ENCODE measurements around the gene MACC1. TPM values are rescaled to one million over a fixed set of nuclear protein-coding genes. Genes with fewer than 3 reads are reported as not detected.
"Not testable (repeated sequence)": the region's sequence is repeated elsewhere in the genome, so short reads cannot be mapped to it uniquely, and the experiment has no call there.

Gene MACC1
- total RNA-seq, 1 experiment from 2014 or later: 7.9 TPM

DNA sequence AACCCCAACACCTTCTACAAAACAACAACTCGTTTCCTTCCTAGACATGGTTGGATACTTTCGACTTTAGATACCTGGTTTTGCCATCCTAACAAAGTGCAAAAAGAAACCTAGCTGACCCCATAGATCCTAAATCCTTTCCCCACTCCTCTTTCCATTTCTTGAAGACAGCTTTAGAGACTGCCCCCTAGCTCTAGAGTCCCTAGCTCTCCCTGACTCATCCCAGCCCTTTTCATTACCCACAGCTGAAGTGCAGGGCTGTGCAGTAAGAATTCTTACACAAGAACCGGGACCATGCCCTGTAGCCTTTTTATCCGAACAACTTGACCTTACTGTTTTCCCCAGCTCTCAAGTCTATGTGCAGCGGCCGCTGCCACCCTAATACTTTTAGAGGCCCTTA, 93.1 kb downstream of the MACC1 start:
- intact Hi-C loops (cut with micrococcal nuclease): not testable (repeated sequence)

DNA sequence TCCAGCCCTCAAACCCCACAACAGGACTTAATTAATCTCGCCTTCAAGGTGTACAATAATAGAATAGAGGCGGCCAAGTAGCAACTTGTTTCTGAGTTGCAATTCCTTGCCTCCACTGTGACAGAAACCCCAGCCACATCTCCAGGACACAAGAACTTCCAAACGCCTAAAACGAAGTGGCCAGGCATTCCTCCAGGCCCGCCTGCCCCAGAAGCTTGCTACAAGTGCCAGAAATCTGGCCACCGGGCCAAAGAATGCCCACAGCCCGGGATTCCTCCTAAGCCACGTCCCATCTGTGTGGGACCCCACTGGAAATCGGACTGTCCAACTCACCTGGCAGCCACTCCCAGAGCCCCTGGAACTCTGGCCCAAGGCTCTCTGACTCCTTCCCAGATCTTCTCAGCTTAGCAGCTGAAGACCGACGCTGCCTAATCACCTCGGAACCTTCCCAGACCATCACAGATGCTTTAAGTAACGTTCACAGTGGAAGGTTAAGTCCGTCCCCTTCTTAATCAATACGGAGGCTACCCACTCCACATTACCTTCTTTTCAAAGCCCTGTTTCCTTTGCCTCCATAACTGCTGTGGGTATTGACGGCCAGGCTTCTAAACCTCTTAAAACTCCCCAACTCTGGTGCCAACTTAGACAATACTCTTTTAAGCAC, 94.4 kb downstream of the MACC1 start:
- CTCF ChIA-PET; H4K20me1 ChIP-seq (ENCODE audit: low read length); H3K79me2 ChIP-seq (ENCODE audit: low read length); H3K4me3 ChIP-seq (ENCODE audit: low read length); H3K4me2 ChIP-seq (ENCODE audit: low read length); H3K36me3 ChIP-seq (ENCODE audit: low read depth, low read length); H3F3A ChIP-seq (ENCODE audit: low read length, unreplicated experiment); H3K27me3 ChIP-seq (ENCODE audit: low read length); H3K4me1 ChIP-seq (ENCODE audit: insufficient read depth, low read length); ATAC-seq; H3K27ac ChIP-seq (ENCODE audit: low read length); intact Hi-C loops (cut with micrococcal nuclease); H2AFZ ChIP-seq (ENCODE audit: low read length); H3K9me3 ChIP-seq (ENCODE audit: low read length); POLR2A ChIA-PET (ENCODE audit: unreplicated experiment); H3K9me2 ChIP-seq (replicated peaks; ENCODE audit: low read length); H3K9ac ChIP-seq (ENCODE audit: low read length); BruUV-seq (replicated peaks); DNase-seq: not testable (repeated sequence)

More for the DNA sequence above, 93.1 kb downstream of the MACC1 start:
- H3K9me2 ChIP-seq (replicated peaks; ENCODE audit: low read length); H3K27ac ChIP-seq (ENCODE audit: low read length); DNase-seq; H3F3A ChIP-seq (ENCODE audit: low read length, unreplicated experiment); H3K9ac ChIP-seq (ENCODE audit: low read length); H3K4me1 ChIP-seq (ENCODE audit: insufficient read depth, low read length); H3K36me3 ChIP-seq (ENCODE audit: low read depth, low read length); H3K4me3 ChIP-seq (ENCODE audit: low read length); POLR2A ChIA-PET (ENCODE audit: unreplicated experiment); H3K4me2 ChIP-seq (ENCODE audit: low read length); H3K79me2 ChIP-seq (ENCODE audit: low read length); H4K20me1 ChIP-seq (ENCODE audit: low read length); H2AFZ ChIP-seq (ENCODE audit: low read length); H3K9me3 ChIP-seq (ENCODE audit: low read length); BruUV-seq (replicated peaks); ATAC-seq; H3K27me3 ChIP-seq (ENCODE audit: low read length): not testable (repeated sequence)
- CTCF ChIA-PET: interaction anchor here (0.6 kb wide), 1 partner anchor 338 kb away, joined by 3 read pairs; no protein-coding TSS in a partner anchor

GRCh38 chr7:20122073-20122472, 95.1 kb downstream of the MACC1 start:
- ChIA-PET CTCF (no interaction called here), POLR2A (ENCODE audit: unreplicated experiment) (no interaction called here)
- H3K9me2 ChIP-seq (replicated peaks; ENCODE audit: low read length): no peaks in the 10 kb centered on the region
- no TSS peak for BruUV-seq (replicated peaks)
- intact Hi-C loops (cut with micrococcal nuclease): no loop called here
- H3K9ac ChIP-seq (ENCODE audit: low read length): no peak overlapping the region
- H3K4me3 ChIP-seq (ENCODE audit: low read length): no peak overlapping the region
- H3K9me3 ChIP-seq (ENCODE audit: low read length): no peaks in the 10 kb centered on the region
- no peaks in the 10 kb centered on the region for H4K20me1 ChIP-seq (ENCODE audit: low read length)
- no peaks in the 10 kb centered on the region for H3F3A ChIP-seq (ENCODE audit: low read length, unreplicated experiment)
- H3K79me2 ChIP-seq (ENCODE audit: low read length): no peaks in the 10 kb centered on the region
- no peaks in the 10 kb centered on the region for H3K27me3 ChIP-seq (ENCODE audit: low read length)
- H3K27ac ChIP-seq (ENCODE audit: low read length): no peak overlapping the region
- DNase-seq: no peak
- no peak overlapping the region for H2AFZ ChIP-seq (ENCODE audit: low read length)
- TF ChIP-seq EZH2 (IDR thresholded peaks at IDR 0.05; ENCODE audit: low read length, unreplicated experiment) (no peak), EZH2phosphoT487 (IDR thresholded peaks at IDR 0.05; ENCODE audit: borderline replicate concordance, low read length) (no peak)
- TF ChIP-seq, protein P1, sequence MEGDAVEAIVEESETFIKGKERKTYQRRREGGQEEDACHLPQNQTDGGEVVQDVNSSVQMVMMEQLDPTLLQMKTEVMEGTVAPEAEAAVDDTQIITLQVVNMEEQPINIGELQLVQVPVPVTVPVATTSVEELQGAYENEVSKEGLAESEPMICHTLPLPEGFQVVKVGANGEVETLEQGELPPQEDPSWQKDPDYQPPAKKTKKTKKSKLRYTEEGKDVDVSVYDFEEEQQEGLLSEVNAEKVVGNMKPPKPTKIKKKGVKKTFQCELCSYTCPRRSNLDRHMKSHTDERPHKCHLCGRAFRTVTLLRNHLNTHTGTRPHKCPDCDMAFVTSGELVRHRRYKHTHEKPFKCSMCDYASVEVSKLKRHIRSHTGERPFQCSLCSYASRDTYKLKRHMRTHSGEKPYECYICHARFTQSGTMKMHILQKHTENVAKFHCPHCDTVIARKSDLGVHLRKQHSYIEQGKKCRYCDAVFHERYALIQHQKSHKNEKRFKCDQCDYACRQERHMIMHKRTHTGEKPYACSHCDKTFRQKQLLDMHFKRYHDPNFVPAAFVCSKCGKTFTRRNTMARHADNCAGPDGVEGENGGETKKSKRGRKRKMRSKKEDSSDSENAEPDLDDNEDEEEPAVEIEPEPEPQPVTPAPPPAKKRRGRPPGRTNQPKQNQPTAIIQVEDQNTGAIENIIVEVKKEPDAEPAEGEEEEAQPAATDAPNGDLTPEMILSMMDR (conservative IDR thresholded peaks at IDR 0.05; ENCODE audit: low read depth, low read length): no peak
- ATAC-seq: no peak
- H3K36me3 ChIP-seq (ENCODE audit: low read depth, low read length): no peaks in the 10 kb centered on the region
- H3K4me1 ChIP-seq (ENCODE audit: insufficient read depth, low read length): no peaks in the 10 kb centered on the region
- H3K4me2 ChIP-seq (ENCODE audit: low read length): no peak overlapping the region

- ATAC-seq: no peak
These were observed 95.8 kb downstream of the MACC1 start for GRCh38 chr7:20121404-20121803.

DNA sequence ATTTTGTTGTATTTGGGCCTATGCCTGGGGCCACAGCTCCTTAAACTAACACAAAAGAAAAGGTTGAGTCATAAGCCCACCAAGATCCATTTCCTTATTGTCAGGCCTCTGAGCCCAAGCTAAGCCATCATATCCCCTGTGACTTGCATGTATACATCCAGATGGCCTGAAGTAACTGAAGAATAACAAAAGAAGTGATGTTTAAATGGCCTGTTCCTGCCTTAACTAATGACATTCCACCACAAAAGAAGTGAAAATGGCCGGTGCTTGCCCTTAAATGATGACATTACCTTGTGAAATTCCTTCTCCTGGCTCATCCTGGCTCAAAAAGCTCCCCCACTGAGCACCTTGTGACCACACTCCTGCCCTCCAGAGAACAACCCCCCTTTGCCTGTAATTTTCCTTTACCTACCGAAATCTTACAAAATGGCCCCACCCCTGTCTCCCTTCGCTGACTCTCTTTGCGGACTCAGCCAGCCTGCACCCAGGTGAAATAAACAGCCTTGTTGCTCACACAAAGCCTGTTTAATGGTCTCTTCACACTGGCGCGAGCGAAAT, 96.5 kb downstream of the MACC1 start:
- H3K9me2 ChIP-seq (replicated peaks; ENCODE audit: low read length); H3K9me3 ChIP-seq (ENCODE audit: low read length); H3K27me3 ChIP-seq (ENCODE audit: low read length); H3K4me1 ChIP-seq (ENCODE audit: insufficient read depth, low read length); H3K4me3 ChIP-seq (ENCODE audit: low read length); DNase-seq; BruUV-seq (replicated peaks); H3K27ac ChIP-seq (ENCODE audit: low read length); H3K4me2 ChIP-seq (ENCODE audit: low read length); CTCF ChIA-PET; intact Hi-C loops (cut with micrococcal nuclease); POLR2A ChIA-PET (ENCODE audit: unreplicated experiment); H2AFZ ChIP-seq (ENCODE audit: low read length); ATAC-seq; H3F3A ChIP-seq (ENCODE audit: low read length, unreplicated experiment); H3K9ac ChIP-seq (ENCODE audit: low read length); H3K79me2 ChIP-seq (ENCODE audit: low read length); H3K36me3 ChIP-seq (ENCODE audit: low read depth, low read length); H4K20me1 ChIP-seq (ENCODE audit: low read length): not testable (repeated sequence)

More at GRCh38 chr7:20121404-20121803, 95.8 kb downstream of the MACC1 start:
- H3K36me3 ChIP-seq (ENCODE audit: low read depth, low read length): no peaks in the 10 kb centered on the region
- no peaks in the 10 kb centered on the region for H4K20me1 ChIP-seq (ENCODE audit: low read length)
- no peak for TF ChIP-seq EZH2 (IDR thresholded peaks at IDR 0.05; ENCODE audit: low read length, unreplicated experiment)
- H3K4me1 ChIP-seq (ENCODE audit: insufficient read depth, low read length): no peaks in the 10 kb centered on the region
- CTCF ChIA-PET: no interaction called here
- no peaks in the 10 kb centered on the region for H3K9me2 ChIP-seq (replicated peaks; ENCODE audit: low read length)
- H3K27ac ChIP-seq (ENCODE audit: low read length): no peak overlapping the region
- H3K9ac ChIP-seq (ENCODE audit: low read length): no peak overlapping the region
- no peak overlapping the region for H2AFZ ChIP-seq (ENCODE audit: low read length)
- intact Hi-C loops (cut with micrococcal nuclease): no loop called here
- no peak overlapping the region for H3K4me2 ChIP-seq (ENCODE audit: low read length)
- DNase-seq: no peak
- no peaks in the 10 kb centered on the region for H3F3A ChIP-seq (ENCODE audit: low read length, unreplicated experiment)
- no TSS peak for BruUV-seq (replicated peaks)
- H3K4me3 ChIP-seq (ENCODE audit: low read length): no peak overlapping the region
- POLR2A ChIA-PET (ENCODE audit: unreplicated experiment): no interaction called here
- no peaks in the 10 kb centered on the region for H3K79me2 ChIP-seq (ENCODE audit: low read length)
- no peaks in the 10 kb centered on the region for H3K9me3 ChIP-seq (ENCODE audit: low read length)
- no peaks in the 10 kb centered on the region for H3K27me3 ChIP-seq (ENCODE audit: low read length)

All from PC-3 (cell line).